MM.1S (cell line): ENCODE results near the gene ST3GAL3.

ENCODE experiments used
- DNase-seq: peaks from one replicate; pipeline ENCODE4 v3.0.0-alpha.2; 2015
- H2AFZ ChIP-seq: fragments of 300-600 bp; sonication (generic); 2 replicates; pipeline ENCODE4 v1.6.0; 2016; ENCODE audit warnings: antibody characterized with exemption, low read length
- H3F3A ChIP-seq: fragments of 300-600 bp; sonication (generic); 2 replicates; pipeline ENCODE4 v1.6.1; 2016; ENCODE audit warnings: mild to moderate bottlenecking, antibody characterized with exemption, low read length, moderate library complexity, mixed read lengths; ENCODE audit not compliant: insufficient read depth
- H3K27ac ChIP-seq: fragments of 300-600 bp; sonication (generic); 2 replicates; pipeline ENCODE4 v1.5.1; 2016; ENCODE audit warnings: mild to moderate bottlenecking, low read length
- H3K27me3 ChIP-seq: fragments of 300-600 bp; sonication (generic); replicated peaks from 2 replicates; pipeline ENCODE4 v1.6.0; 2016; ENCODE audit warnings: low read length; ENCODE audit not compliant: insufficient read depth
- H3K36me3 ChIP-seq: fragments of 300-600 bp; sonication (generic); replicated peaks from 2 replicates; pipeline ENCODE4 v1.6.1; 2016; ENCODE audit warnings: mild to moderate bottlenecking, low read length, mixed read lengths; ENCODE audit not compliant: insufficient read depth
- H3K4me1 ChIP-seq: fragments of 300-600 bp; sonication (generic); 2 replicates; pipeline ENCODE4 v1.6.1; 2016; ENCODE audit warnings: low read length, mixed read lengths
- H3K4me2 ChIP-seq: fragments of 300-600 bp; sonication (generic); 2 replicates; pipeline ENCODE4 v1.6.0; 2016; ENCODE audit warnings: low read depth, low read length
- H3K4me3 ChIP-seq: fragments of 300-600 bp; sonication (generic); 2 replicates; pipeline ENCODE4 v1.5.1; 2016; ENCODE audit warnings: low read length, mixed read lengths
- H3K79me2 ChIP-seq: fragments of 300-600 bp; sonication (generic); 2 replicates; pipeline ENCODE4 v1.6.1; 2016; ENCODE audit warnings: mixed run types, low read length, mixed read lengths
- H3K9ac ChIP-seq: fragments of 300-600 bp; sonication (generic); 2 replicates; pipeline ENCODE4 v1.6.1; 2016; ENCODE audit warnings: low read length, mixed read lengths
- H3K9me2 ChIP-seq: fragments of 300-600 bp; sonication (generic); replicated peaks from 2 replicates; pipeline ENCODE4 v1.6.1; 2016; ENCODE audit warnings: mild to moderate bottlenecking, low read length, mixed read lengths; ENCODE audit not compliant: insufficient read depth
- H3K9me3 ChIP-seq: fragments of 300-600 bp; sonication (generic); replicated peaks from 2 replicates; pipeline ENCODE4 v1.6.1; 2016; ENCODE audit warnings: mild to moderate bottlenecking, low read length, mixed read lengths; ENCODE audit not compliant: insufficient read depth
- H4K20me1 ChIP-seq: fragments of 300-600 bp; sonication (generic); 2 replicates; pipeline ENCODE4 v1.6.1; 2016; ENCODE audit warnings: mild to moderate bottlenecking, low read length, moderate library complexity, mixed read lengths; ENCODE audit not compliant: insufficient read depth
- CTCF ChIP-seq: fragments of 300-600 bp; sonication (generic); IDR thresholded peaks from 2 replicates; pipeline ENCODE4 v1.5.1; 2016; ENCODE audit warnings: antibody characterized with exemption, low read length, mixed read lengths
- EZH2 ChIP-seq: fragments of 300-600 bp; sonication (generic); optimal IDR thresholded peaks from 2 replicates; pipeline ENCODE3; 2017; ENCODE audit warnings: low read depth, mild to moderate bottlenecking, antibody characterized with exemption, low read length, mixed read lengths
- EZH2phosphoT487 ChIP-seq: fragments of 300-600 bp; sonication (generic); IDR thresholded peaks from 2 replicates; pipeline ENCODE4 v1.6.1; 2018; ENCODE audit warnings: antibody characterized with exemption, low read length

The ST3GAL3 gene

GRCh38 chr1:43932786-43933385 is 225.6 kb downstream of the ST3GAL3 start:
- Histone ChIP-seq H3K9ac (no peak overlapping the region), H3K27ac (no peak overlapping the region), H3K4me3 (no peak overlapping the region), H4K20me1 (no peaks in the 10 kb centered on the region), H2AFZ (no peak overlapping the region), H3K4me2 (no peak overlapping the region; the same call in 1 of the 2 replicates), H3K27me3 (no peaks in the 10 kb centered on the region), H3K9me2 (no peaks in the 10 kb centered on the region), H3K9me3 (no peaks in the 10 kb centered on the region), H3K36me3 (no peaks in the 10 kb centered on the region), H3K79me2 (no peaks in the 10 kb centered on the region), H3F3A (no peaks in the 10 kb centered on the region), H3K4me1 (peaks cover 5% of the 10 kb centered on the region)
- DNase-seq: no peak
- no peak for TF ChIP-seq EZH2phosphoT487
- TF ChIP-seq EZH2: no peak
- no peak for TF ChIP-seq CTCF

GRCh38 chr1:43933386-43934100 is 226.2 kb downstream of the ST3GAL3 start, which contains the start of gene ARTN:
ARTN (plus strand) TSS chr1:43933801; CDS start chr1:43935657, 1,856 bp downstream.
- Histone ChIP-seq H4K20me1 (no peaks in the 10 kb centered on the region), H3K9me2 (no peaks in the 10 kb centered on the region), H3K9ac (peak within 1 kb of the TSS; percentile 25; the same call in 1 of the 2 replicates), H3K4me2 (peak within 1 kb of the TSS; percentile 46), H3K4me3 (peak within 1 kb of the TSS; percentile 25), H3K4me1 (peaks cover 5% of the 10 kb centered on the region), H3K36me3 (no peaks in the 10 kb centered on the region), H3K9me3 (no peaks in the 10 kb centered on the region), H3K27me3 (no peaks in the 10 kb centered on the region), H2AFZ (peak within 1 kb of the TSS; percentile 89), H3K27ac (no peak within 1 kb of the TSS), H3F3A (no peaks in the 10 kb centered on the region), H3K79me2 (no peaks in the 10 kb centered on the region)
- TF ChIP-seq EZH2phosphoT487 (no peak), CTCF (no peak), EZH2 (no peak)
- no peak for DNase-seq

GRCh38 chr1:43934101-43934985 is 227.0 kb downstream of the ST3GAL3 start:
- Histone ChIP-seq H3K27ac (no peak overlapping the region), H3K9me3 (no peaks in the 10 kb centered on the region), H3K9me2 (no peaks in the 10 kb centered on the region), H3K36me3 (no peaks in the 10 kb centered on the region), H3K27me3 (no peaks in the 10 kb centered on the region), H3K4me2 (peak overlapping the region; percentile 46), H4K20me1 (no peaks in the 10 kb centered on the region), H3K9ac (peak overlapping the region; percentile 25; the same call in 1 of the 2 replicates), H3K4me3 (peak overlapping the region; percentile 25), H3K79me2 (no peaks in the 10 kb centered on the region), H2AFZ (peak overlapping the region; percentile 89), H3F3A (no peaks in the 10 kb centered on the region), H3K4me1 (peaks cover 5% of the 10 kb centered on the region)
- peak; percentile 72 for DNase-seq
- no peak for TF ChIP-seq EZH2phosphoT487
- no peak for TF ChIP-seq EZH2
- peak; percentile 83 for TF ChIP-seq CTCF
